NCI-H187 treated with DMSO at 0.1 percent for 48 hours (cell line): Measurements from ENCODE around the gene COL8A1.
"Not testable (repeated sequence)": the region's sequence is repeated elsewhere in the genome, so short reads cannot be mapped to it uniquely, and the experiment has no call there.

Experiments
- DNase-seq: peaks from one replicate; lab custom pipeline; 2025; lab: John Stamatoyannopoulos, UW

The COL8A1 gene

DNA sequence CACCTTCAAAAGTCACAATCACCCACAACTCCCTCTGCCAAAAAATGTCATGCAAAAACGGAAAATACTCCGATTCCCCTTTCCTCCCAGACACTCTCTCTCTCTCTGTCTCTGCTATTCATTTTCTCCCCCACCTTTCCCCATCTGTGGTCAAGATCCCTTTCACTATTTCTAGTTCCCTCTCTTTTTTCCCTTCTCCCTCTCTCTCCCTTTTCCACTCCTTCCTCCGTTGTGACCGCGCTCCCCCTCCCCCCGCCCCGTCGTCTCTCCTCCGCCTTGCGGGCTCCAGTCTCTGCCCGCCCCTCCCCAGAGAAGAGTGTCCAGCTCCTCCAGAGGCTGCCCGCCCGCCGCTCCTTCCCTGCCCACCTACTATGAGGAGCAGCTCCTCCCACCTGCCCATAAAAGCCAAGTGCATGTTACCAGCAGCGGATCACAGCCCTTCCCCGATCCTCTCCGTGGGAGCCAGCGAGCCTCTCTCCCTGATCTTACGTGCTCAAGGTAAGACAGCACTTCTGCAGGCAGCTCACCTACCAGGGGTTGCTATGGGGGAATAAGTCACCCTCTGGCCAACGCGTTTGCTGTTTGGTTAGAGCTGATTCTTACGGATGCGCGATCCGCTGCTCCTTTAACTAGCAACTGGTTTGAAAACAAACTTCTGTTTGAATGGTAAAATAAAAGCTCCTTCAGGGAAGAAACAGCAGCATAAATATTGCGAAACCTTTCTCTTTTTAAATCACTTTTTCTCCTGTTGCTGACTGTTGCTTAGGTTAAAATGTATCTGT, at the start of gene COL8A1:
Gene COL8A1, plus strand, starts transcription at position 428 of the 782 bp plus-strand sequence. CDS start 152,089 bp downstream, outside the sequence.
- DNase-seq = no peak

DNA sequence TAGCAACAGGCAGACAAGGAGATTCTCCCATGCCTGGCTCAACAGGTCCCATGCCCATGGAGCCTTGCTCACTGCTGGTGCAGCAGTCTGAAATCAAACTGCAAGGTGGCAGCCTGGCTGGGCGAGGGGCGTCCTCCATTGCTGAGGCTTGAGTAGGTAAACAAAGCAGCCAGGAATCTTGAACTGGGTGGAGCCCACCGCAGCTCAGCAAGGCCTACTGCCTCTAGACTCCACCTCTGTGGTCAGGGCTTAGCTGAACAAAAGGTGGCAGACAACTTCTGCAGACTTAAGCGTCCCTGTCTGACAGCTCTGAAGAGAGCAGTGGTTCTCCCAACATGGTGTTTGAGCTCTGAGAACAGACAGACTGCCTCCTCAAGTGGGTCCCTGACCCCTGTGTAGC, 49.2 kb upstream of the COL8A1 start:
- DNase-seq = not testable (repeated sequence)

DNA sequence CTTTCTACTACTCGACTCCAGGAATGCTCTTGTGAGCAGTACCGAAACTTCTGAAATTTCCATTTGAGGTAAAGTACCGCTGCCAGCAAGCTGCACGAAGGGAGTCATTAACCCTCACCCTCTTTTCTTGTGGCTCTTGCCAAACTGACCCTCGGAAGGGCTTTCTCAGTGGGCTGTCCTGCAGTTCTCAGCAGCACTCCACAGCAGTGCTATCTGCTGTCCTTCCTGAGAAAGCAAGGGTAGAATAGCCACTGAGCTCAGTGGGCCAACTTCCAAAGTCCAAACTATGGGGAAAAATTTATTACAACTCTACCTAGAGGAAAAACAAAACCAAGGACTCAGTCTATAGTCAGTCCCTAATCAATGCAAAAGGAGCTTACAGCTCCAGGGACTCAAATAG, 38.5 kb upstream of the COL8A1 start:
- no peak for DNase-seq

- no peak for DNase-seq
These were observed 36.9 kb upstream of the COL8A1 start for GRCh38 chr3:99601515-99601914.

DNA sequence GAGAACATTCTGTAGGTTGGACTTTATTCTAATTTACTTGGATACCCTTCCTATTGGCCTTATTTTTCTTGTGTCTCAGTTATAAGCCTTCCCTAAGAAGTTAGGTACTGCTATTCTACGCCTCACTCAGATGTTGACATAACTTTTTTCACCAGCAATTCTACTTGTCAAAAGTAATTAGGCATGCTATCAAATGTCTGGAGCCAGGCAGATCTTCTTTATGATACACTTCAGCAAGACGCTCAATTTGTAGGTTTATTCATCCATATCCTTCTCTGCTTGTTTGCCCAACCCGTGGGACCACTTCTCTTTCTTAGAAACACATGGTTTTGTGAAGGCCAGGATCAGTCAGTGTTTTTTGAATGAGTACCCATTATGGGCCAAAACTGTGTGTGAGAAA, 36.2 kb upstream of the COL8A1 start:
- DNase-seq = no peak

GRCh38 chr3:99607151-99607550, 31.2 kb upstream of the COL8A1 start:
- DNase-seq = no peak

DNA sequence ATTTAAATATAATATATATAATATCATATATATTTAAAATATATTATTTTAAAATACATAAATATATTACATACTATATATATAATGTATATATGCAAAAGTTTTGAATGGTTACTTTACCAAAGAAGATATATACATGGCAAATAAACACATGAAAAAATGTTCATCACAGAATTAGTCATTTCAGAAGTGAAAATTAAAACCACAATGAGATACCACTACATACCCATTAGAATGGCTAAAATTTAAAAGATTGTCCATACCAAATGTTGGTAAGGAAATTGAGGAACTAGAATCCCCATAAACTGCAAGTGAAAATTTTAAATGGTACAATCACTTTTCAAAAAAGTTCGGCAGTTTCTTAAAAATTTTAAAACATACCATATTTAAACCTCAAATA, 23.6 kb upstream of the COL8A1 start:
- DNase-seq = no peak

DNA sequence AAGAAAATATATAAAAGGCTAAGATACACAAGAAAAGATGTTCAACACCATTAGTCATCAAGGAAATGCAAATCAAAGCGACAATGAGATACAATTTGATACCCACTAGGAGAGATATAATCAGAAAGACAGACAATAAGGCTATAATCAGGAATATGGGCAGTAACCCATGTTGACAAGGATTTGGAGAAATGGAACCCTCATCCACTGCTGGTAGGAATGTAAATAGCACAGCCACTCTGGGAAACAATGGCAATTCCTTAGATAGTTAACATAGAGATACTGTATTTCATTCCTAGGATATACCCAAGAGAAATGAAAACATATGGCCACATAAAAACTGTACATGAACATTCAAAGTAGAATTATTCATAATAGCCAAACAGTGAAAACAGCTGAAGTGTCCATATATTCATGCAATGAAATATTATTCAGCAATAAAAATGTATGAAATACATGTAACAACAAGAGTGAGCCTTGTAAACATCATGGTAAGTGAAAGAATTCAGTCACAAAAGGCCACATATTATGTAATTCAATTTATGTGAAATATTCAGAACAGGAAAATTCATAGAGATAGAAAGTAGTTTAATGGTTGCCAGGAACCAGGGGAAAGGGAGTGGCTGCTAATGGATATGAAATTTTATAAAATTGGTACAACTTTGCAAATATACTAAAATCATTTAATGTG, 18.2 kb upstream of the COL8A1 start:
- DNase-seq = no peak

GRCh38 chr3:99620976-99621375, 17.4 kb upstream of the COL8A1 start:
- no peak for DNase-seq

DNA sequence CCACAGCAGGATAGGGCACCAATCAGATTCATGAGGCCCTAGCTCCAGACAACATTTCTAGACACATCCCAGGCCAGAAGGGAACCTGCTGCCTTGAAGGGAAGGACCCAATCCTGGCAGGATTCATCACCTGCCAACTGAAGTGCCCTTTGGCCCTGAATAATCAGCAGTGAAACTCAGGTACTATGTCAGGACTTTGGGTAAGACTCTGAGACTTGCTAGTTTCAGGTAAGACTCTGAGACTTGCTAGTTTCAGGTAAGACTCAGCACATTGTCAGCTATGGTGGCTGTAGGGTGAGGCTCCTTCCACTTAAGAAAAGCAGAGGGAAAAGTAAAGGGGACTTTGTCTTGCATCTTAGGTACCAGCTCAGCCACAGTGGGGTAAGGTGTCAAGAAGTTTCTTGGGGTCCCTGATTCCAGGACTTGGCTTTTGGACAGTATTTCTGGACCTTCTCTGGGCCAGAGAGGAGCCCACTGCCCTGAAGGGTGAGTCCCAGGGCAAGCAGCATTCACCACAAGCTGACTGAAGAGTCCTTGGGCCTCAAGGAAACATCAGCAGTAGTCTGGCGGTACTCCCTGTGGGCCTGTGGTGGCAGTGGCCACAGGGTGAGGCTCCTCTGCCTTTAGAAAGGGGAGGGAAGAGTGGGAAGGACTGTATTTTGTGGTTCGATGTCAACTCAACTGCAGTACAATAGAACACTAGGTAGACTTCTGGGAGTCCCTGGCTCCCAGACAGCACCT, 13.7 kb upstream of the COL8A1 start:
- no peak for DNase-seq

DNA sequence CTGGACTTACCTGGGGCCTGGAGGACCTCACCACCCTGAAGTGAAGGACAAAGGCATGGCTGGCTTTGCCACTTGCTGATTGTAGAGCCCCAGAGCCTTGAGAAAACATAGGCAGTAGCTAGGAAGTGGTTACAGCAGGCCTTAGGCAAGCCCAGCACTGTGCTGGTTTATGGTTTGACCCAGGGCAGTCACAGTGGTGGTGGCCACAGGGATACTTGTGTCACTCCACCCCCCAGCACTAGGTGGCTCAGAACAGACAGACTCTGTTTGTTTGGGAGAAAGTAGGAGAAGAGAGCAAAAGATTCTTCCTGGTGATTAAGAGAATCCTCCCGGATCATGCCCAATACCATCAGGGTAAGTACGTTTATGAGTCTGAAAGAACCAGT, 13.2 kb upstream of the COL8A1 start:
- no peak for DNase-seq

DNA sequence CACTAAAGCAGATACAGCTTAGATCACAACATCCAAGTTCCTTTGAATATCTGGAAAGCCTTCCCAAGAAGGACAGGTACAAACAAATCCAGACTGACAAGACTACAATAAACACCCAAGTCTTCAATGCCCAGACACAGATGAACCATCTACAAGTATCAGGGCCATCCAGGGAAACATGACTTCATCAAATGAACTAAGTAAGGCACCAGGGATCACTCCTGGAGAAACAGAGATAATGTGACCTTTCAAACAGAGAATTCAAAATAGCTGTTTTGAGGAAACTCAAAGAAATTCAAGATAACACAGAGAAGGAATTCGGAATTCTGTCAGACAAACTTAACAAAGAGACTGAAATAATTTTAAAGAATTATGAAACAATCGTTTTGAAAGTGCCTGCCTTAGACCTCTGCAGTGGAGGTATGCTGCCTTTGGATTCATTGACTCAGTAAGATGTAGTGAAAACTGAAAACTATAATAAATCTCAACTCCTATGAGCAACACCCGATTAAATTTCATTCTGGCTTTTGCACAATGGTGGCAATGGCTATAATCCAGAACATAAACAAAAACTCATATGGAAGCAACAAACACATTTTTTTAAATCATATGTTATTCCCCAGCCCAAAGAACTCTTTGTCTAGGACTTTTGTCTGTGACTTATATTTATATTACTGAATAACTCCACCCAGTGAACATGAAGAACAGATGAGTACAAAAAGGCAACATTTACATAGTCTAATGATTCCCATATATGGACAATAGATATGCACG, 12.6 kb upstream of the COL8A1 start:
- DNase-seq = no peak

GRCh38 chr3:99626417-99626788, 12.0 kb upstream of the COL8A1 start:
- no peak for DNase-seq

GRCh38 chr3:99627062-99627826, 11.2 kb upstream of the COL8A1 start:
- no peak for DNase-seq

DNA sequence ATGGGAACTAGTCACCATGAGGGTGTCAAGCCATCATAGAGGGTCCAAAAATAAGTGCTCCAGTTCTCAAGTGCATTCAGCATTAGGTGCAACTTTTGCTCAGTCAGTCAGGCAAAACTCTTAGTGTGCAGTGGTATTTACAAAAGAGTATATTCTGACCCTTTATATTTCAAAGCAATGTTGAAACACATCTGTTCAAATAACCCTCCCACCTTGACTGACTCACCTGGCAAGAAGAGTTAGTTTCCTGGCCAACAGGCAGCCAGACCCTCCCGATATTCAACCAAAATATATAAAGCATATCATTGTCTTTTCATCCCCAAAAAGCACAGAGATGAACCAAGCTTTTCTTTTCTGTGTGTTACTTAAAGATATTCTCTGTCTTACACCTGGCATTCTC, 7.6 kb upstream of the COL8A1 start:
- DNase-seq = no peak

GRCh38 chr3:99633887-99634558, 4.4 kb upstream of the COL8A1 start:
- DNase-seq = no peak

DNA sequence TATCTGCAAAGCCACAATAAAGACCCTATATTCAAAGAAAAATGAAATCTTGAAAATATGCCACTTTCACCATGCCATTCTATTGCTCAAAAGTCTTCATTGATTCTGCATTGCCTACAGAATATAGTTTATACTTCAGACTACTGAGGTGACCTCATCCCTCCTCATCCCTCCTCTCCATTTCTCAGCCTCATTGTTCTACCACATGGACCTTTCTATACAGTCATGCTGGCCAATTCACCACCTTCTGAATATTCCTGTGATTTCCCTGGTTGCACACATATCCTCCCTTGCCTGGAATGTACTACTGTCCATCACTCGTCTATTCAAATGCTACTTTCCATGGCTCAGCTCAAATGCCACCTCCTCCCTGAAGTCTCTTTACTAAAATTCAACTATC, 3.5 kb upstream of the COL8A1 start:
- no peak for DNase-seq

GRCh38 chr3:99635348-99635747, 3.0 kb upstream of the COL8A1 start:
- DNase-seq = no peak

DNA sequence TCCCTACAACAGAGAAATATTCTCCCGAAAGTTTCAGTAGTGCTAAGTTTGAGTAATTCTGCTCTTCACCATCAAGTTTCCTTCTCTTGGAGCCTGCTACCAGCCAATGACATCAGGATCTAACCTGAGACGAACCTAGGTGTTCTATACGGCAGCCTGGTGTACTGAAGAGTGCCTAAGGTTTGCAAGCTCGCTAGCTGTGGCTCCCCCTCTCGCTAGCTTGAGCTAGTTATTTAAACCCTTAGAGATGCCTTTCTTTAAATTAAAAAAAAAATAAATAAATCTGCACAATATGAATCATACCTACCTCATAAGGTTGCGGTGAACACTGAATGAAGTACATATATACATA, 1.4 kb upstream of the COL8A1 start:
- no peak for DNase-seq

DNA sequence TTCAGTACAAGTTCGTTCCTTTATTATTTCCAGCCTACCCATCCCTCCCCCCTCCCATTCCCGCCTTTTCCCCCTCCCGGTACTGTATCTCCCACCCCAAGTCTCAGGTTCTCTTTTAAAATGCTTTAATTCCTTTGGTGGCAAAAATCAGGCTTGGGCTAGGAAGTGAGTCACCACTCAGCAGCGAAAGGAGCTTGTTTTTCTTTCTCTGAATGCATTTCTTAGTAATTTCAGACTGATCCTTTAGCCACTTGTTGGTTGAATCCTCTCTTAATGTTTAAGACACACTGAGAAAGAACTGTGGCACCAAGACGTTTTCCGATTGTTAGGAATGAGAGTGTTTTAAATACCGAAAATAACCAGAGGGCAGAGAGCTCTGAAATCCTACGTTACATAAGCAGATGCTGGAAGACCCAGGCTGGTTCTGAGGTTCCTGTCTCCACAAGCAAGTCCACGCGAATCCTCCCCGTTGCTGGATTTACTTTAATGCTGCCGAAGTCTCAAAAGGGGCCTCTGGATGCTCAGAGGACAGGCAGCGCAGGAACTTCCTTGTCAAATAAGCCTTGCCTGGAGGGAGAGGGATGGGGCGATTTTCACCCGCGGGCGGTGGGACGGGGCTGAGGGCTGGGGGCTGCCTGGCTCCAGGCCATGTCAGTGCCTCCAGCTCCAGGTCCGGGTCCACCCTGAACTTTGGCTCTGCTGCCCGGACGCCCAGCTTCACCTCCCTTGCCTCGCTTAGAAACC, 854 bp upstream of the COL8A1 start:
- DNase-seq = no peak
